Bronchial epithelial cell (primary cell): ENCODE measurements around the gene ACSL4. TPM values are rescaled to one million over a fixed set of nuclear protein-coding genes. Genes with fewer than 3 reads are reported as not detected.

Experiments used
- DNase-seq: peaks from one replicate; pipeline ENCODE4 v3.0.0-alpha.2; 2010; ENCODE audit warnings: low read depth
- FAIRE-seq: peaks from 2 replicates; lab custom pipeline; 2011; peaks lifted over from hg19 to GRCh38; lab: Jason Lieb, UNC
- H3K27me3 ChIP-seq: 2 replicates; pipeline ENCODE4 v1.5.1; 2011; ENCODE audit warnings: low read length; ENCODE audit not compliant: control insufficient read depth, insufficient read depth
- H3K36me3 ChIP-seq: 2 replicates; pipeline ENCODE4 v1.5.1; 2011; ENCODE audit warnings: low read length; ENCODE audit not compliant: control insufficient read depth, insufficient read depth
- H3K4me3 ChIP-seq: 2 replicates; pipeline ENCODE4 v1.5.1; 2011; ENCODE audit warnings: mild to moderate bottlenecking, low read depth, low read length, control low read depth
- CTCF ChIP-seq: IDR thresholded peaks from 2 replicates; pipeline ENCODE4 v1.5.1; 2011; ENCODE audit warnings: mild to moderate bottlenecking, moderate library complexity, low read length, control low read depth, inconsistent platforms; ENCODE audit not compliant: insufficient read depth, severe bottlenecking
- total RNA-seq: library from RNA; depleted of rRNA; stranded (reverse); fragments of >200 nt; gene quantifications from 2 replicates; pipeline ENCODE4 v1.2.1, GENCODE V29; 2014

Gene ACSL4
- total RNA-seq, 1 donor from 2014 or later: 57.9 TPM

GRCh38 chrX:109774706-109775105 lies 41.6 kb upstream of the ACSL4 start:
- no peak overlapping the region for H3K4me3 ChIP-seq
- peak; percentile 85 for DNase-seq
- FAIRE-seq: no peak
- TF ChIP-seq CTCF: no peak
- no peaks in the 10 kb centered on the region for H3K36me3 ChIP-seq
- no peaks in the 10 kb centered on the region for H3K27me3 ChIP-seq

- DNase-seq (no peak), FAIRE-seq (peak; percentile 13)
- TF ChIP-seq CTCF: no peak
- Histone ChIP-seq H3K4me3 (no peak overlapping the region), H3K27me3 (no peaks in the 10 kb centered on the region), H3K36me3 (no peaks in the 10 kb centered on the region)
These were observed 41.1 kb upstream of the ACSL4 start for GRCh38 chrX:109774136-109774535.

GRCh38 chrX:109773374-109773773 lies 40.3 kb upstream of the ACSL4 start:
- Histone ChIP-seq H3K27me3 (no peaks in the 10 kb centered on the region), H3K4me3 (no peak overlapping the region), H3K36me3 (no peaks in the 10 kb centered on the region)
- FAIRE-seq (no peak), DNase-seq (no peak)
- TF ChIP-seq CTCF: no peak

GRCh38 chrX:109770780-109771179 lies 37.7 kb upstream of the ACSL4 start:
- no peaks in the 10 kb centered on the region for H3K36me3 ChIP-seq
- H3K27me3 ChIP-seq: no peaks in the 10 kb centered on the region
- H3K4me3 ChIP-seq: no peak overlapping the region
- no peak for TF ChIP-seq CTCF
- no peak for DNase-seq
- no peak for FAIRE-seq

- H3K4me3 ChIP-seq: no peak overlapping the region
- no peak for TF ChIP-seq CTCF
- FAIRE-seq: no peak
- no peak for DNase-seq
- no peaks in the 10 kb centered on the region for H3K27me3 ChIP-seq
- H3K36me3 ChIP-seq: no peaks in the 10 kb centered on the region
These were observed 27.8 kb upstream of the ACSL4 start for GRCh38 chrX:109760922-109761250.

- no peaks in the 10 kb centered on the region for H3K36me3 ChIP-seq
- no peak for TF ChIP-seq CTCF
- no peak overlapping the region for H3K4me3 ChIP-seq
- FAIRE-seq: no peak
- H3K27me3 ChIP-seq: no peaks in the 10 kb centered on the region
- no peak for DNase-seq
These were observed 27.3 kb upstream of the ACSL4 start for GRCh38 chrX:109760209-109760921.
